Retina (tissue), 1 donor: ENCODE data around the gene SRC.

Experiments used
- DNase-seq: peaks from one replicate; pipeline ENCODE4 v3.0.0-alpha.2; 2016

SRC gene

GRCh38 chr20:37437676-37438075 lies 91.7 kb downstream of the SRC start:
- DNase-seq: no peak

- DNase-seq: no peak
These were observed 92.7 kb downstream of the SRC start for GRCh38 chr20:37438464-37439222.

- DNase-seq: no peak
These were observed 93.4 kb downstream of the SRC start for GRCh38 chr20:37439223-37439933.

GRCh38 chr20:37441023-37441422 lies 95.1 kb downstream of the SRC start:
- DNase-seq: no peak

DNA sequence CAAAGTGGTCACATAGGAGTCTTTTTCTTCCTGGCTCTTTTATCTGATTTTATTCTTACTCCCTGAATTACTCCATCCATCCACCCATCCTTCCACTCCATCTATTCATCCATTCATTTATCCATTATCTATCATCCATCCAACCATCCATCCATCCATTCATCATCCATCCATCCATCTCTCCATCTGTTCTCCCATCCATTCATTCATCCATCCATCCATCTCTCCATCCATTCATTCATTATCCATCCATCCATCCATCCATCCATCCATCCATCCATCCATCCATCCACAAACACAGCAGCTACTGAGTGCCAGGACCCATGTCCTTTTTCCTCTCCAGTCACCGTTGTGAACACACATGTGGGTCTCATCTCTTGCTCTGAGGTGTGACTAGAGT lies 96.6 kb downstream of the SRC start:
- DNase-seq: no peak

- no peak for DNase-seq
These were observed 97.0 kb downstream of the SRC start for GRCh38 chr20:37442986-37443385.

DNA sequence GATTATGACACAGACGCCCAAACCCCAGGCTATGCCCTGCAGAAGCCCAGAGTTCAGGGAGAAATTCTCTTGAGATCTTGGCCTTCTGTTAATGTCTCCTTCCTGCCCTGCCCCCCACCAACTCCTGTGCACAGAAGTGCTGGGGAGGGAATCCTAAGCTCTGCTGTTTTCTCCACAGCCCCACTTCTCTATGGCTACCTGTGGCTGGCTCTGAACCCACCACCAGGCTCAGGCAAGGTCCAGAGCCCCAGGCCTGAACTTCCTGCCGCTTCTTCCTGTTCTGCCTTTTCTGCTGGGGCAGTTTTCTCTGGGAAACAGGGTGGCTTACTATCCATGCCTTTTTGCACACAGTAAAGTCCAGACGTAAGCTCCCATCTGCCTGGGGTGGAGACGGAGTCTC lies 97.7 kb downstream of the SRC start:
- no peak for DNase-seq

- no peak for DNase-seq
These were observed 99.1 kb downstream of the SRC start for GRCh38 chr20:37445041-37445440.

- DNase-seq: no peak
These were observed 100.5 kb downstream of the SRC start for GRCh38 chr20:37446286-37447032.

GRCh38 chr20:37447688-37448087 lies 101.7 kb downstream of the SRC start:
- no peak for DNase-seq

- DNase-seq: no peak
These were observed 103.3 kb downstream of the SRC start for GRCh38 chr20:37449276-37449675.

GRCh38 chr20:37450344-37450743 lies 104.4 kb downstream of the SRC start:
- DNase-seq: no peak

- DNase-seq: no peak
These were observed 105.7 kb downstream of the SRC start for GRCh38 chr20:37451616-37452015.

- DNase-seq: no peak
These were observed 106.3 kb downstream of the SRC start for GRCh38 chr20:37452236-37452635.

DNA sequence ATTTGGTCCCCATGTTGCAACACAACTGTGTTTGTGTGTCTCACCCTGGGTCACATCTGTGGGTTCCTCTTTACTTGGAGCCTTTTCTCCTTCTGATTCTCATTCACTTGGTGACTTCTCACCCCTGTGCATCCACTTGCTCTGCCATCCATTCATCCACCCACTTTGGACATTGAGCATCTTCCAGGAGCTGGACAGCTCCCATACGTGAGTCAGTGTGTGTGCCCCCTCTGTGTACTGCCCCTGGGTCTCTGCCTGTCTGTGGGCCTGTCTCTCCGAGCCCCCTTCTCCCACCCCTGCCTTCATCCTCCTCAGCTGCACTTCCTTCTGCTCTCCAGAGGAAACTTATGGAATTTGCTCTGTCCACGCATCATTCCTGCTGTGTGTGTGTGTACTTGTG lies 107.3 kb downstream of the SRC start:
- no peak for DNase-seq

GRCh38 chr20:37453836-37454235 lies 107.9 kb downstream of the SRC start:
- DNase-seq: no peak

DNA sequence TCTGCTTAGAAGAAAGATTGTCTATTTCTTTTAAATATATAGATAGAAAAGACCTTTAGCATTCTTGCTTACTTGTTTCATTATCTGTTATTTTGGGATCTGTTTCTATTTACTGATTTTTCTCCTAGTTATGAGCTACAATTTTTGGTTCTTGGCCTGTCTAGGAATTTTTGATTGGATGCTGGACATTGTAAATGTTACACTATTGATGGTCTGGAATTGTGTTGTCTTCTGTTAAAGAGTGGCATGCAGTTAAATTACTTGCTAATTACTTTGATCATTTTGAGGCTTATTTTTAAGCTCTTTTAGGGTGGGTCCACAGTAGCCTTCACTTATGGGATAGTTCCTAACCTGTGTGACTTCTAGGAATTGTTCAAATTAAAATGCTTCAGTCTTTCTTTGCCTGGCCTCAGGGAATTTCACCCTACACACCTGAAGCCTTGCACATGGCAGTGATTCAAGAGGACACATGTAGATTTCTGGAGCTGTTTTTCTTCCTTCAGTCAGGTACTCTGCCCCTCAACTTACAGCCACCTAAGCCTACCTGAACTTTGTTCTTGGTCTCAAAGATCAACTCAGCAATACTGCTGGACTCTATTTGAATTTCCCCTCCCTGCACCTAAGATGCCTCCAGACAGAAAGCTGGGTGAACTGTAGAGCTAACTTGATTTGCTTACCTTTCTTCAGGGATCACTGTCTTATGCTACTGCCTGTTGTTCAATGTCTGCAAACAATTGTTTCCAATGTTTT lies 108.9 kb downstream of the SRC start:
- DNase-seq: no peak
